T-helper 2 cell treated with Interferon-gamma antibody and Interleukin-4, amounts not matched to agents 5 μg/mL and 100 μg/mL, for 36 hours (primary cell): ENCODE data around the gene RPRD1B.
"Not testable (repeated sequence)": the region's sequence is repeated elsewhere in the genome, so short reads cannot be mapped to it uniquely, and the experiment has no call there.

ENCODE experiments used
- DNase-seq: peaks from one replicate; pipeline ENCODE4 v3.0.0; 2021; ENCODE audit warnings: low spot score
- H3K27ac Mint-ChIP-seq: one replicate; pipeline ENCODE4 v1.8.0; 2021; ENCODE audit warnings: mild to moderate bottlenecking, mixed read lengths
- H3K27me3 Mint-ChIP-seq: one replicate; pipeline ENCODE4 v1.8.0; 2021; ENCODE audit warnings: low read depth, mixed read lengths
- H3K36me3 Mint-ChIP-seq: one replicate; pipeline ENCODE4 v1.8.0; 2021; ENCODE audit warnings: low read depth, mixed read lengths
- H3K4me1 Mint-ChIP-seq: one replicate; pipeline ENCODE4 v1.8.0; 2021; ENCODE audit warnings: low read depth, mixed read lengths
- H3K4me3 Mint-ChIP-seq: one replicate; pipeline ENCODE4 v1.8.0; 2022; ENCODE audit warnings: mild to moderate bottlenecking, moderate library complexity, mixed read lengths
- H3K9me3 Mint-ChIP-seq: one replicate; pipeline ENCODE4 v1.8.0; 2021; ENCODE audit warnings: mixed read lengths

The RPRD1B gene

DNA sequence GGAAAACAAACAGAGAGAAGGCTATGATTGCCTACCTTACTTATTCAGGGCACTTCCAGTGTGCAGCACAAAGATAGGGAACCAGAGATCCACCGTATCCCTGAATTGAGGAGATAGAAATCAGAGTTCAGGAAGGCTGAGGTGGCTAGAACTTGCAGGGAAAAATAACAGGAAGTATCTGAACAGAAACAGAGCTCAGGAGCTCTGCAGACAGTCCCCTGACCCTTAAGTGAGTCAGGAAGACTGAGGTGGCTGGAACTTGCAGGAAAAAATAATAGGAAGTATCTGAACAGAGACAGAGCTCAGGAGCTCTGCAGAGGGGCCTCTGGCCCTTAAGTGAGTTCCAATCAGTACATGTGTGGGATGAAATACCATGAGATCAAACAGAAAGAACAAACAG, 65.4 kb downstream of the RPRD1B start:
- Mint-ChIP-seq H3K4me3 (no peak overlapping the region), H3K27ac (no peak overlapping the region), H3K36me3 (peaks cover 4% of the 10 kb centered on the region), H3K9me3 (no peaks in the 10 kb centered on the region), H3K27me3 (peaks cover 8% of the 10 kb centered on the region), H3K4me1 (peaks cover 12% of the 10 kb centered on the region)
- no peak for DNase-seq

DNA sequence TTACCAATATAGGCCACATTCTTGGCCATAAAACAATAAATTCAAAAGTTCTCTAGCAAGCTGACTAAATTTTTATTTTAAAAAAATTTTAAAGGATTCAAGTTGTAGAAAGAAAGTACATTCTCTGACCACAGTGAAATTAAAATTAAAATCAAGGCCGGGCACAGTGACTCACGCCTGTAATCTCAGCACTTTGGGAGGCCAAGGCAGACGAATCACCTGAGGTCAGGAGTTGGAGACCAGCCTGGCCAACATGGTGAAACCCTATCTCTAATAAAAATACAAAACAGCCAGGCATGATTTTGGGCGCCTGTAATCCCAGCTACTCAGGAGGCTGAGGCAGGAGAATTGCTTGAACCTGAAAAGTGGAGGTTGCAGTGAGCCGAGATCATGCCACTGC, 68.7 kb downstream of the RPRD1B start:
- H3K4me3 Mint-ChIP-seq, DNase-seq, H3K27ac Mint-ChIP-seq, H3K36me3 Mint-ChIP-seq, H3K9me3 Mint-ChIP-seq, H3K4me1 Mint-ChIP-seq: not testable (repeated sequence)
- H3K27me3 Mint-ChIP-seq = peaks cover 11% of the 10 kb centered on the region

- no peaks in the 10 kb centered on the region for H3K36me3 Mint-ChIP-seq
- H3K4me3 Mint-ChIP-seq = no peak overlapping the region
- peaks cover 11% of the 10 kb centered on the region for H3K27me3 Mint-ChIP-seq
- no peaks in the 10 kb centered on the region for H3K4me1 Mint-ChIP-seq
- DNase-seq = no peak
- H3K9me3 Mint-ChIP-seq = no peaks in the 10 kb centered on the region
- no peak overlapping the region for H3K27ac Mint-ChIP-seq
Observed at GRCh38 chr20:38104285-38104684, 70.7 kb downstream of the RPRD1B start.

DNA sequence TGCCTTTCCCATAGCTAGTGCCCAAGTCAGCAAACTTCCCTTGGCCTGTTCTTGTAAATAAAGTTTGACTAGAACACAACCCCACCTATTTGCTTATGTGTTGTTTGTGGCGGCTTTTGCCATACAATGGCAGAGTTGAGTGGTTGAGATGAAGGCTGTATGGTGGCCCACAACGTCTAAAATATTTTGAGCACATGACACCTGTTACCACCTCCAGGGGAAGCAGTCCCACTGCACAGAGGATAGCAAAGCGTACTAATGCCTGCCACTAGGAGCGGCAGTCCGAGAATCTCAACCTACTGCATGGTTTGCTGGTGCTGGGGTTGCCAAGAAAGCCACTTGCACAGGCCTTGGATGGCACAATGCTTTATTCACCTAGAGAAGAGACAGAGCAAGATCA, 72.9 kb downstream of the RPRD1B start:
- no peaks in the 10 kb centered on the region for H3K9me3 Mint-ChIP-seq
- H3K27me3 Mint-ChIP-seq = peaks cover 6% of the 10 kb centered on the region
- no peaks in the 10 kb centered on the region for H3K4me1 Mint-ChIP-seq
- H3K36me3 Mint-ChIP-seq = no peaks in the 10 kb centered on the region
- H3K27ac Mint-ChIP-seq = no peak overlapping the region
- no peak overlapping the region for H3K4me3 Mint-ChIP-seq
- no peak for DNase-seq

GRCh38 chr20:38107386-38107785, 73.8 kb downstream of the RPRD1B start:
- not testable (repeated sequence) for H3K4me3 Mint-ChIP-seq

GRCh38 chr20:38107916-38108315, 74.4 kb downstream of the RPRD1B start:
- H3K36me3 Mint-ChIP-seq = not testable (repeated sequence)

More at GRCh38 chr20:38107386-38107785, 73.8 kb downstream of the RPRD1B start:
- not testable (repeated sequence) for H3K9me3 Mint-ChIP-seq, H3K27me3 Mint-ChIP-seq, DNase-seq, H3K27ac Mint-ChIP-seq, H3K36me3 Mint-ChIP-seq, H3K4me1 Mint-ChIP-seq

GRCh38 chr20:38108438-38108985, 75.0 kb downstream of the RPRD1B start:
- Mint-ChIP-seq H3K27me3 (peaks cover 3% of the 10 kb centered on the region), H3K27ac (no peak overlapping the region), H3K9me3 (no peaks in the 10 kb centered on the region), H3K36me3 (no peaks in the 10 kb centered on the region), H3K4me1 (peaks cover 4% of the 10 kb centered on the region), H3K4me3 (no peak overlapping the region)
- DNase-seq = no peak

More at GRCh38 chr20:38107916-38108315, 74.4 kb downstream of the RPRD1B start:
- not testable (repeated sequence) for H3K27me3 Mint-ChIP-seq, DNase-seq, H3K9me3 Mint-ChIP-seq, H3K4me3 Mint-ChIP-seq, H3K4me1 Mint-ChIP-seq, H3K27ac Mint-ChIP-seq

DNA sequence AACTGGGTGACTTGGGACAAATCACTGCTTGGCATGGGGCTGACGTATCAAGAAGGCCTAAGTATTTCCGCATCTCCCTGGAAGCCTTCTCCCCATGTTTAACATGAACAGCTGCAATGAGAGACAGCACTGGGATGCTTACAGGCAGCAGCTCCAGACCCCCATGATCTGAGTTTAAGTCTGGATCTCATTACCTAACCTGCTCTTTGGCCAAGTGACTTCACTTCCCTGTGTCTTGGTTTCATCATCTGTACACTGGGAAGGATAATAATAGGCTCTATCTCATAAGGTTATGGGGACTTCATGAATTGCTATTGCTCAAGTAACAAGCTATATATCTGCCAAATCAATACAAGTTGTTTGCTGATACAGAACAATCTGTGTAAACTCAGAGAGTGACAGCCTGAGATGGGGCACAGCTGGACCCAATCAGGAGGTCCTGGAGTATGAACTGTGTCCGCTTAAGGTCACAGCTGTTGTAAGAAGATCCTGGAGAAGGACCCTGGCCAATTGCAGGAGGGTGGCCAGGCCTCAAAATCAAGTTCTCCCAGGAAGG, 75.5 kb downstream of the RPRD1B start:
- no peak overlapping the region for H3K4me3 Mint-ChIP-seq
- H3K27ac Mint-ChIP-seq = no peak overlapping the region
- no peaks in the 10 kb centered on the region for H3K36me3 Mint-ChIP-seq
- no peak for DNase-seq
- peaks cover 3% of the 10 kb centered on the region for H3K27me3 Mint-ChIP-seq
- no peaks in the 10 kb centered on the region for H3K9me3 Mint-ChIP-seq
- peaks cover 8% of the 10 kb centered on the region for H3K4me1 Mint-ChIP-seq

DNA sequence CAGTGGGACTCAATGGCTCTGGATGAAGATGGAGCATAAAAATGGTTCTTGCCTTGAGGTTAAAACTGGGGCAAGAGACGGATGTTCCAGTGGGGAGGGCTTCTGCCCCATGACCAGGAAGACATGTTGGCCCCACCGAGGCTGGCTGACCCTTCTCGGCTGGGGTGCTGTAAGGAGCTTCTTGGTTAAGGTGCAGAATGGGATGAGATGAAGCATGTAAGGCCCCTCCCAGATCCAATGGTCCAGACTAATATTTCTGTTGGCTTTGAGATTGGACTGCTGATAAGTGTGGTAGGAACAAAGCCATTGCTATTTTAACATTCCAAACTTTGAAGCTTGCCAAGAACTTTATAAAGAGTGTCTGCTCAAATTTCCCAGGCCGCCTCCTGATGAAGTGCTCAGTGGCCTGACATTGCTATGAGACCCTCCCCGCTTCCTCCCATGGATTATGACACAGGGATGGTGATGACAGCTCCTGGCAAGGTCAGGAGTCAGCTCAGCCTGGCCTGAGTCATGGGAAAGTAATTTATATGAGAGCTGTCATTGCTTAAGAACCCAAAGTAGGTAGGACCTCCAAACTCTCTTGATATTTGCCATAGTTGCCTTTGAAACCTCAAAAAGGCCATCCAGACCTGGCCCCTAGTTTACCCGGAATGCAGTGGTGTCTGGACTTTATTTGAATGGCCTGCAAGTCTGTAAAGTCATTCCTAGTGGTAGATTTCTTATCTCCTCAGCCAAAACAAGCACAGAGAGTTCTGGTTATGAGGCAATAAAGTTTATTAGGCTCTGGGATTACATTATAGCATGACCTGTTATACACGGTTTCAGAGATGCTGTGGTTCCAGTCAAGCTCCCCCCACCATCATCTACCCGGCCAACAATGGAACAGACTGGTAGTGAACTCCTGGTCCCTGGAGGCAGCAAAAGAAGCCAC, 76.3 kb downstream of the RPRD1B start:
- Mint-ChIP-seq H3K9me3 (no peaks in the 10 kb centered on the region), H3K4me1 (peaks cover 9% of the 10 kb centered on the region), H3K36me3 (no peaks in the 10 kb centered on the region), H3K4me3 (no peak overlapping the region), H3K27me3 (peaks cover 2% of the 10 kb centered on the region), H3K27ac (no peak overlapping the region)
- no peak for DNase-seq

DNA sequence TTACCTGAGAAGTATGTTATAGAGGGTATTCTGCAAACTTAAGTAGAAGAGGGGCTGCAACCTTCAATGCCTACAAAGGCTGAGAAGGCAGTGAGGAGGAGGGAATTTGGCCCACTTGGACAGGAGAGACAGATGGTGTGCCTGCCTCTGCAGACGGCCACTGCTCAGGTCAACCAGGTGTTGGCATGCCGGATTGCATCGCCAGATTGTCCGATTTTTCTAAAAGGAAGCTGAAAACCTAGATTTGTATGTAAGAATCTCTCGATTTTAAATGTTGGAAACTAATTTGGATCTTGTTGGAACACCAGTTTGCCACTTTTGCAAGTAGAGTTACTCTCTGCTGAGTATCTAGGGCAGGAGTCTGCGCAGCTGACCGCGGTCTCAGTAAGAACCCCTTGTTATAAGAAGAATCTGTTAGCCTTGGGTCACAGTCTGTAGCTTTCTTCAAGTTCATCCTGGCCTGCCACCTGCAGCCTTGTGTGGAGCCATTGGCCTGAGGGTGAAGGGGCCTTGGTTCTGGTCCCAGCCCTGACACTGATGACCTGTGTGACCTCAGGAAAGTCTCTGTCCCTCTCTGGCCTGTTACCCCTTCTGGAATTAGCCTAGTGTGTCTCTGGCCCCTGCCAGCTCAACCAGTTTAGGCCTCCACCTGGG, 77.1 kb downstream of the RPRD1B start:
- H3K9me3 Mint-ChIP-seq = no peaks in the 10 kb centered on the region
- no peak for DNase-seq
- H3K27ac Mint-ChIP-seq = no peak overlapping the region
- no peaks in the 10 kb centered on the region for H3K36me3 Mint-ChIP-seq
- H3K4me3 Mint-ChIP-seq = no peak overlapping the region
- H3K27me3 Mint-ChIP-seq = peaks cover 2% of the 10 kb centered on the region
- peaks cover 9% of the 10 kb centered on the region for H3K4me1 Mint-ChIP-seq

DNA sequence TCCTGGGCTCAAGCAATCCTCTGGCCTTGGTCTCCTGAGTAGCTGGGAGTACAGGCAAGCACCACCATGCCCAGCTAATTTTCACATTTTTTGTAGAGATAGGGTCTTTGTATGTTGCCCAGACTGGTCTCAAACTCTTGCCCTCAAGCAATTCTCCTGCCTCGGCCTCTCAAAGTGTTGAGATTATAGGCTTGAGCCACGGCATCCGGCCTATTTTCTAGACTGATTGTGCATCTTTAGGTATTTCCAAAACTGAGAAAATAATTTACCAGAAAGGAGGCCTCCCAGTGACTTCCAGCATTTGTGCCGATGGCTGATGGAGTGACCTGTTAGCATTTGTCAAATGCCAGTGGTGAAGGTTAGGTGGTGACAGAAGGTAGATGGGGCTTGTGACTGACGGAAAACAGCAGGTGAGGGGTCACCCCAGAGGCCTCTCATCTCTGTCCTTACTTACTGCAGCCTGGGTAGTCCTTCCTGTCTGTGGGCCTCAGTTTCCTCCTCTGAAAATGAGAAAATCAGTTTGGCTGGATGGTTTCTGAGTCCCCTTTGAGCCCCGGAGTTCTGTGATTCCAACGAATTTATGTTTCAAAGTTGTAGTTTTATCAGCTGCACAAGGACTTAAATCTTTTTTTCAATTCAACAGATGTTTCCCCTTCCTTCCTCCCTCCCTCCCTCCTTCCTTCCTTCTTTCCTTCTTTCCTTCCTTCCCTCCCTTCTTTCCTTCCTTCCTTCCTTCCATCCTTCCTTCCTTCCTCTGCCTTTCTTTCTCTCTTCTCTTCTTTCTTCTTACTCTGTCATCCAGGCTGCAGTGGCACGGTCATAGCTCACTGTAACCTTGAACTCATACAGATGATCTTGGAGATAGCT, 78.1 kb downstream of the RPRD1B start:
- Mint-ChIP-seq H3K27ac (no peak overlapping the region), H3K4me1 (peaks cover 9% of the 10 kb centered on the region), H3K4me3 (no peak overlapping the region), H3K9me3 (no peaks in the 10 kb centered on the region), H3K27me3 (peaks cover 5% of the 10 kb centered on the region), H3K36me3 (no peaks in the 10 kb centered on the region)
- DNase-seq = no peak

GRCh38 chr20:38112261-38112929, 78.8 kb downstream of the RPRD1B start:
- H3K4me3 Mint-ChIP-seq = no peak overlapping the region
- no peaks in the 10 kb centered on the region for H3K36me3 Mint-ChIP-seq
- H3K4me1 Mint-ChIP-seq = peaks cover 9% of the 10 kb centered on the region
- no peak for DNase-seq
- H3K27me3 Mint-ChIP-seq = peaks cover 11% of the 10 kb centered on the region
- no peak overlapping the region for H3K27ac Mint-ChIP-seq
- no peaks in the 10 kb centered on the region for H3K9me3 Mint-ChIP-seq

- no peak for DNase-seq
- Mint-ChIP-seq H3K4me3 (no peak overlapping the region), H3K9me3 (no peaks in the 10 kb centered on the region), H3K4me1 (peaks cover 9% of the 10 kb centered on the region), H3K27me3 (peaks cover 15% of the 10 kb centered on the region), H3K27ac (no peak overlapping the region), H3K36me3 (no peaks in the 10 kb centered on the region)
Observed at GRCh38 chr20:38112930-38113294, 79.4 kb downstream of the RPRD1B start.
